CD4-positive, alpha-beta T cell treated with Interleukin-2 at 100 ng/mL for 4 hours (primary cell): Measurements from ENCODE around the gene USH2A.

Experiments used
- DNase-seq: peaks from one replicate; pipeline ENCODE4 v3.0.0-alpha.2; 2020; ENCODE audit warnings: low spot score

USH2A gene

DNA sequence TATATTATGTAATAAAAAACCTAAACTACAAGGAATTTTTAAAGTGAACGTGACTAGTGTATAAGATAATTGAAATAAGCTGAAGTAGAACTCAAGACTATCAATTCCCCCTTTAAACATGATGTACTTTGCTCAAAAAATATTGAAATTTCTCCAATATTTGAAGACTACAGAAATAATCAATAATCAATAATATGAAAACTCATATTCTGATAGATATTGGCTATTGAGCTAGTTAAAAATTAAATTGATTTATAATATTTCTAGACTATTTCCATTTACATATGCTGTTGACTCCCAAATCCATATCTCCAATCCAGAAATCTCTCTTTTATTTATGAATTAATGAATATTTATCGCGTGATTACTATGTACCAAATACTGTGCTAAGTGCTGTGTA lies 133.2 kb downstream of the USH2A start:
- DNase-seq: no peak

DNA sequence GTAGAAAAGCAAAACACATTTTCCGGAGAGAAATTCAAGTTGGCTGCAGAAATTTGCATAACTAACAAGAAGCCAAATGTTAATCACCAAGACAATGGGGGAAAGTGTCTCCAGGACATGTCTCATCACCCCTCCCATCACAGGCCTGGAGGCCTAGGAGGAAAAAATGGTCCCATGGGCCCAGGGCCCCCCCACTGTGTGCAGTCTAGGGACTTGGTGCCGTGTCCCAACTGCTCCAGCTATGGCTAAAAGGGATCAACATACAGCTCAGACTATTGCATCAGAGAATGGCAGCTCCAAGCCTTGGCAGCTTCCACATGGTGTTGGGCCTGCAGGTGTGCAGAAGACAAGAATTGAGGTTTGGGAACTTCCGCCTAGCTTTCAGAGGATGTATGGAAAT lies 138.2 kb downstream of the USH2A start:
- no peak for DNase-seq

DNA sequence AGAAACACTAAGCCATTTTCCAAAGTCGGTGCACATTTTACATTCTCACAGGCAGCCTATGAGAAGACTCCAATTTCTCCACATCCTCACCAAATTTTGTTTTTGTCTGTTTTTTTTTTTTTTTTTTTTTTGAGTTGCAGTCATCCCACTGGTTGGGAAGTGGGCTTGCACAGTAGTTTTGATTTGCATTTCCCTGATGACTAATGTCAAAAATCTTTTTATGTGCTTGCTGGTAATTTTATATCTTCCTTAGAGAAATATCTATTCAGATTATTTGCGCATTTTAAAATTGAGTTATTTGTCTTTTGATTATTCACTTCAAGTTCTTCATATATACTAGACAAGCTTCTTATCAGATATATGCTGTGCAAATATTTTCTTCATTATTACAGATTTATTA lies 141.5 kb downstream of the USH2A start:
- no peak for DNase-seq

DNA sequence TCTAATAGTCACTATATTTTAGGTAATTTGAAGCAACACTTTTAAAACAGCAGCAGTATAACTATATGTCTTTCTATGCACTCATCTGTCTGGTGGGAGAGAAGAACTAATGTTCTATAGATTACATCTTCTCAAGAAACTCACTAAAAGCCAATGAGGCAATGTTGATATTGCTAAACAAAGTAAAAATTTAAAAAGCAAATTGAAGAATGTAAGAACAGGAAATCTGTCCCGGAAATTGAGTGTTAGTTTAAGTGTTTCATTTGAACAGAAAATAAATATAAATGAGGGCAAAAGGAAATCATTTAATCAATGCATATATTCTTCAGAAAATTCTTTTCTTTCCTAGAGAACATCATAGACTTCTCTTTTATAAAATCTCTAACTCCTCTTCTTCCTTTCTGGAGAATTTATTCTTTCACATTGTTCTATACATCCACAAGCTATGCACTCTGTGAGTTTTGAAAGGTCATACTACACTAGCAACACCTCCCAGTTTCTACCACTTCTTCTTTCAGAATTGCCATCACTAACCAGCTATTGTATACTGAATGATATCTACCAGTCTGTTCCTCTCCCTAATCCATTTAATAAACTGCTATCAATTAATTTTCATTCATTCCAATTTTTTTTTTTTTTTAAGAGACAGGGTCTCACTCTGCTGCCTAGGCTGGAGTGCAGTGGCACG lies 153.0 kb downstream of the USH2A start:
- no peak for DNase-seq

DNA sequence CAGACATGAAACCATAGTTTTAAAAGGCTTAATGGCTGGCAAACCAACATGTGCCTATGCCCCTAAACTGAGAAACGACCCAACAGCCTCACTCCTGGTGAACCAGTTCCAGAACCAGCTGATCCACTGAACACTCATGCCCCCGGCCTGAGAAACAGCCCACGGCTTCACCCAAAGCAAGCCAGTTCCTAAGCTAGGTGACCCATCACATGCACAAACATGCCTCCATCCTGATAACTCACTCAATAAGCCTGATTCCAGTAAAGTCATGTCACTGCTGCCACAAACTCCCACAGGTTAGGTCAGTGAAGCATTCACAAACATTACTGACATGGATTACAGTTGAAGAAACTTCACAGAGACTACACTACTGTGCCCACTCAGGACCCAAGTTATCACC lies 161.6 kb downstream of the USH2A start:
- no peak for DNase-seq

DNA sequence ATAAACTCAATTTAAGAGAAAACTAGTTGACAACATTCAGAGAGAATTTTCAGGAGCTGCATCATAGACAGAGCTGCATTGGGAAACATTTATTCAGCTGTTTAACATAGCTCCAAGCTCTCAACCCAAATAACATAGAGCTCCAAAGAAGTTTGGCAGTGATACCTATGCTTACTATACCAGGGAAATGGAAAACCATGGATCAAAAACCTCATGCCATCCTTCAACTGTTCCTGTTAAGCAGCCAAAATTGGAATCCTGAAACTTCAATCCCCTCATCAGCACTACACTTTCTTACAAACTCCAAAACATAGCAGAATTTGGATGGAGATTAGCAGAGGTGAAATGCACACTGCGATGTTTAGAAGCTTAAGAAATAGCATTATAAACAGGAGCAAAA lies 164.4 kb downstream of the USH2A start:
- no peak for DNase-seq

DNA sequence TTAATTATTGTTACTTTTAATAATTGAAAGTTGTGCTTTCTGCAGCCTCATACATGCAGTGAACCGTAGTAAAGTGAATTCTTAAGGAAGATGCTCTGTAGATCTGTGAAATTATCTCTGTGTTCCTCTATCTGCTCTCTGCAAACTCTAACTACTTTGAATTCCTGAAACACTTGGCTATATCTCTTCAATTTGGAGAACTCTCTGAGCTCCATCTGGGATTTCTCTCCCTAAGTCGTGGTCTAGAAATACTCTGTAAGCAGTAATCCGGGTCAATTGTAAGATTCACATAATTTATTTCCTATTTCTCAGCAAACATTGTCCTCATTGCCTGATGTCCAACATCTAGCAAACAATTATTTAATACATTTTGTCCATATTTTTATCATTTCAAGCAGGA lies 164.9 kb downstream of the USH2A start:
- no peak for DNase-seq

DNA sequence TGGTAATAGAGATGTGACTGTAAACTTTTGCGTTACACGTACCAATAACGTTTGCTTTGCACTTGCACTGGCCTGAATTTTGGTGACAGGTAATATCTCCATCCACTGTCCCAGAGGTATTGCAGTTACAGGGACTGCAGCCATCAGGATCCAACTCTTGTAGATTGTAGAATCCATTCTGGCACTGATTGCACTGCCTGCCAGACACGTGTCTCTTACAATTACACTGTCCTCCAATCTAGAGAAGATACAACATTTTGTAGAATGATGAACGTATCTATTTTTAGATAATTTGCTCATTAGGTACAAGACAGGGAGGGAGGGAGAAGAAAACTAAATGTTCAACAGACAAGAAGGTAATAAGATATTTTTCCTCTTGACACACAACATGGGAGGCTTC lies 172.4 kb downstream of the USH2A start:
- DNase-seq: no peak

DNA sequence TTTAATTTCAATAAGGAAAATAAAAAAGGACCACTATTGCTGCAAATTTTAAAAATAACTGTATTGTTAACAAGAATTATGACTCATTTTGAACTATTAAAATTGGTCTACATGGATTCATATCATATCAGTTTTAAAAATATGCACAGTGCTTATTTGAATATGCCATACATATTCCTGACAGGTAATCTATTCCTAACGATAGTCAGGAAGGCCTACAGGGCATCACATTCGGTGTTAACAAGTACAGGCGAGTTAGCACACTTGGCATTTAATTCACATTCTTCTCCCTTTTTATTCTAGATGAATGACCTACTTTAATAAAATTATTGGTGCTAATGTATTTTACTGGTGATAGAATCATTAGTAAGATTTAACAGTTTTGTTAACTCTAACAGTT lies 174.6 kb downstream of the USH2A start:
- DNase-seq: no peak

DNA sequence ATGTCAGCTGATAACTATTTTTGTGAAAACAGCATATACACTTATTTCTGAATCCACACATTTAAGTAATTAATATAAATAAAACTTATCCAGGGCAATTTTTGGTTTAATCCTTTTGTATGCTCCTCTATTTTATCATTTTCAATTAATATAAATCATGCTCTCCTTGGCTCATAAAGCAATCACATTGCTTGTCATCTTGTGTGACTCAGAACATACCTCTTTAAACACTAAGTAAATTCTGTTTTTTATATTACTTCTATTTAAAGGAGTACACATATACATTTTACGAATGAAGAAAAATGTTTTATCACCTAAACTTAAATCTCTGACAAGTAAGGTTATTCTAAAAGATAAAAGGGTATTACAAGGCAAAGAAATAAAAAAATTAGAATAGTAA lies 175.3 kb downstream of the USH2A start:
- DNase-seq: no peak

DNA sequence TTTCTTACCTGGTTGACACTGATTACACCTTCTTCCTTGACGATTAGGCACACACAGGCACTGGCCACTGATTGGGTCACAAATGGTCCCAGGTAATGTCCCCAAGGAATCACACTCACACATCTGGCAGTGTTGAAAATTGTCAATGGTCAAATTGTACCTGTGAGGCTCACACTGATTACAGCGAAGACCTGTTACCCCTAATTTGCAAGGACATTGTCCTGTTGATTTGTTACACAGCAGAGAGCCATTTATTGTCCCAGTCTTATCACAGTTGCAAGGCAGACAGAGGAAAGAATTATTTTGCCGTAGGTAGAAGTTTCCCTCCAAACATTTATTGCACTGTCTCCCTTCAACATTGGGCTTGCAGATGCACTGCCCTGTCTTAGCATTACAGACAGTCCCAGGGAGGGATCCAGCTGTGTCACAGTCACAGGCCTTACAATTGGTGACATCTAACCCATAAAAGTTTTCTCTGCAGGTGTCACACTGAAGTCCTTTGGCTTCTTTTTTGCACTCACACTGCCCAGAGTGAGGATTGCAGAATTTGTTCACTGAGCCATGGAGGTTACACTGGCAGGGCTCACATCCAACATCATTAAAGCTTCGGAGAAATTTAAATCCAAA lies 176.6 kb downstream of the USH2A start:
- no peak for DNase-seq

DNA sequence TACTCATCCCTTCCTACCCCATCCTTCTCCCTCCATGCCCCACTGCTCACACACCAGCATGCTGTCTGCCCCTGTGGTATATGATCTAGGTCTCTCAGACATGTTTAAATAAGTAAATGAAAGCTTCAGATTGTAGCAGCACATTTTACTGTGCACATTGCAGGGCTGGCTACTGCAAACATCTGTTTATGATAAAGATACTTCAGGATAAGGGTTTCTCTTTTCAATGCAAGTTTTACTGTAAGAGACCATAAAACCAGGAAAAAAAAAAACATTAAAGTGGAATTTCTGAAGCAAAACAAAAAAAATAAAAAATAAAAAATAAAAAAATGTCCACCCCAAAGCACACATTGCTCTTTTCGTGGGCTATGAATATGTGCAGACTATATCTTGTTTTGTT lies 184.4 kb downstream of the USH2A start:
- DNase-seq: no peak

DNA sequence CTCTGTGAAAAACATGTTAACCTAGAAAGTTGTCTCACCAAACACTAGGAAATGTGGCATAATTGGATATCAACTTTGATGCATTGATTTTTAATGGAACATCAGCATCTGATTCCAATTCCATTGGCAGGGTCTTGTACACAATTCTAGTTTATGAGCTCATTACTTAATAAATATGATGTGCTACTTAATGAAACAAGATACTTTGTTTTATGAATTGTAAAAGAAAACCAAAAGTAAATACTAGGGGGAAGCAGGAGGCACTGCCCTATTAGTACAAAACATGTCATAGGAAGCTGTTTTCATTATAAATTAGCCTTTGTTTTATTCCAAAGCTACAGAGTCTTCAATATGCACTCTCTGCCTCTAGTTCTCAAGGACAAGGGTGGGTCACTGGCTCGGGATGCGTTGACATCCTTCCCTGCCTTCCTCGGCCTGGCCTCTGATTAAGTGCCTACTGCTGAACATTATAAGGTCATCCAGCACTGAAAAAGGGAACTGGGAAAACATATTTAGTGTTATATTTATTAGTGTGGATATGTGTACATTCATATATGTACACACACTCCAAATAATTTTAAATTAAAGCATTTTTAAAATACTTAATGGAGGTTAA lies 185.2 kb downstream of the USH2A start:
- no peak for DNase-seq

DNA sequence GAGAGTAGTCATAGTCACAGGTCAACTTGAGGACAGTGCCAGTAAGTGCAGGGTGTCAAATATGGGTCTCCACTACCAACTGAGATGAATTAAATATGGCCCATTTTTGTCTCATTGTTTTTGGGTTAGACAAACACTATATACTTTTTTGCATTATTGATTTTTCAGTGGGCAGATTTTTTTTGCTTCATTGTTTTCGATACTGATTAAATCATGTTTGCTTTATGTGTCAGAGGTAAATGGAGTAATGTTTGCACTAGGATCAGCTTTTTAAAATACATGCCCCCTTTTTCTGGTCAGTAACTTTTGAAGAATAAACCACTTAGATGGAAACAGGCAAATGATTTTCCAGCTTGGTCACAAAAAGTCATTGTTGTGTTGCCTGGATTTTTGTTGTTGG lies 199.0 kb downstream of the USH2A start:
- no peak for DNase-seq

DNA sequence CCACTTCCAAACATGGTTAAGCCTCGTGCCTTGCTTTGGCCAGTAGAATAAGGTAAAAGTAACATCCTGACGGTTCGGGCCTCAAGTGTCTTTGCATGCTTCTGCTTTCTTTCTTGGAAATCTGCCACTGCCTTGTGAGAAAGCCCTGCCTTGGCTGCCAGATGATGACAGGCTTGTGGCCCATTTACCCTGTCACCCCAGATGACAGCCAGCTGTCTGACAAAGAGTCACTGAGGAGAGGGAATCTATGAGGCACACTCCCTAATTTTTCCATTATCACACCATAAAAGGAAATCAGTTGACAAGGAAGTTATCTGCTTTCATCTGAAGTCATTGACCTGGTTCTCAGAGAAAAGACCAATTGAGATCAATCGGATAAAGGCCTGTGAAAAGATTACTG lies 199.8 kb downstream of the USH2A start:
- no peak for DNase-seq

DNA sequence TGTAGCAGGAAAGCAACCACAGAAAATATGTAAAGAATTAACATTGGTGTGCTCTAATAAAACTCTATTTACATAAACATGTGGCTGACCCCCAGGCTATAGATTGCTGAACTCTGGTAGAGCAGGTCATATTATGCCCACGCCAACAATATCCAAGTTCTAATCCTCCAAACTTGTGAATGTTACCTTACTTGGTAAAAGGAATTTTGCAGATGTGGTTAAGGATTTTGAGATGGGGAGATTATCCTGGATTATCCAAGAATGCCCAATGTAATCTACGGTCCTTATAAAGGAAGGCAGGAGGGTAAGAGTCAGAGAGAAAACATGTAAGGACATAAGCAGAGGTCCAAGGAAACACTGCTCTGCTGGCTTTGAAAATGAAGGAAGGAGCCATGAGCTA lies 201.0 kb downstream of the USH2A start:
- DNase-seq: no peak

DNA sequence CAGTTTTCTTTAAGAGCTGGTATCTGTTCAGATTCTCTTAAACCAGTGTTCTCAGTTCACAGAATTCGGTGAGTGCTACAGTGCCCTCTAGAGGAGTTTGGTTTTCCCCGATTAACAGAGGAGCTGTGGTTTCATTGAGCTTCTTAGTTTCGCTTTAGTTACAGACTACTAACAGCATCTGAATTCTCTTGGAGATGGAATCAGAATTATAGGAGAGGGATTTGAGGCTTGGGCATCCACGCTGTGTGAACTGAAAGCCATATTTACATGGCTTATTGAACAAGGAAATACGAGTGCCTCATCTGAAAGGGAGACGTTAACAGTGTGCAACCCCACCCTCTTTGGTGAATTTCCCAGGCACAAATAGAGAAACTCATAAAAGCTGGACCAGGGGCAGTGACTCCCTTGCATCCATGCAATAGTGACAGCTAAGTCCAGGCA lies 202.0 kb downstream of the USH2A start:
- no peak for DNase-seq

DNA sequence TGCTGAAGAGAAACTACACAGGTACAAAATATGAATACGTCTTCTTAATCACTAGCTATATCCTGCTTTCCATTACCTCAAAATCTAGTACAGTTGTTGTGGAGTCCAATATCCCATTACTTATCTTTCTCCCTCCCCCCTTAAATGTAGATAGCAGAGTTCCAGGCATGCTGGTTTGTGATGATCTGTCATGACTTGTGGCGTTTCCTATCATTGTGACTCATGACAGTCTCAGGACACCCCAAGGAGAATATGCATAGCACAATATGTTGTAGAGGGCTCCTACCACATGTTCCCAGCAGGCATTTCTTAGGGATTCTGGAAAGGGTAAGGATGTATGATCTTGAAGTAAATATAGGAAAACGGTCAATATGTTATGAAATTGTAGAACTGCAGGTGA lies 206.9 kb downstream of the USH2A start:
- DNase-seq: no peak

DNA sequence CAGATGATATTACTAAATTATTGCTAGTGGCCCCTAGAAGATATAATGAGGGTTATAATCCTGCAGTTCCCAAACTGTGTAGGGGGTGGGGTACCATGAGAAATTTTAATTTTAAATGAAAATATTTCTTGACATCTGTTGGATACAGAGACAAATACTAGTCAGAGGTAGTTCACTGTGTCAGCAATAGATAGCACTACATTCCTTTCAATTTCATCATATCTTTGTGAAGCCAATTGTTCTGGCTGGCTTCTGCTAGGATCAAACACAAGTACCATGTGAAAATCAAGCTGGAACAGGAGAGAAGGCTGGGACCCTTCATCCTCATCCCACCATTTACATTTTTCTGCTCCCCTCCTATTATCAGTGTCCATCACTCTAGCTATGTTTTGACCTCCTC lies 208.1 kb downstream of the USH2A start:
- DNase-seq: no peak

DNA sequence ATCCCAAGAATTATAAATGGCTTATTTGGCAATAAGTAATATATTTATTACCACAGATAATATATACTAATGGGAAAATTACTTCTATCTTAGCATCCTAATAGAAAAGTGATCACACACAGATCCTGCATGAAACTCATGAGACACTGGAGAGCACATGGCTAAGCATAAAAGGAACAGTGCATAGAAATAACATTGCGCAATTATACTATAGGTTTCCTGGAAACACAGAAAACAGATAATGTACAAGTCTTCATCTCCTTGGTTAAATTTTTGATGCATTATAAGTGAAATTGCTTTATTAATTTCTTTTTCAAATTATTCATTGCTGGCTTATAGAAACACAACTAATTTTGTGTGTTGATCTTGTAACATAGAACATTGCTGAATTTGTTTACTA lies 210.4 kb downstream of the USH2A start:
- no peak for DNase-seq

DNA sequence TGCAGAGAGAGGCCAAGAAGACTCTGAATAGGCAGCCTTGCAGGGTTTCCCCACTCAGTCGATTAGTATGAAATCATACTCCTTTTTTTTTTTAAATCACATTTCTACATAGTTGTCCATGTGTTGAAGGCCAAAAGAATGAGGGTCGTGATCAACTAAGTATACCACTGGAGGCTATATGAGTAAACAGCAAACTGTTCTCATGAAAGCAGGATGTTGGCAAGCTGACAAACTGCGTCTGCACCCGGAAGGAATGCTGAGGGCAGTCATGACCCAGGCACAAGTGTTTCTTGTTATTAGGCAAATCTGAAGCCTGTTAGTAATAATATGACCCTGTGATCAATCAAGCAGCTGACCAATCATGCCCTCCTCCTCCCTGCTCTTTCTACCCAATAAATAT lies 213.2 kb downstream of the USH2A start:
- DNase-seq: no peak

DNA sequence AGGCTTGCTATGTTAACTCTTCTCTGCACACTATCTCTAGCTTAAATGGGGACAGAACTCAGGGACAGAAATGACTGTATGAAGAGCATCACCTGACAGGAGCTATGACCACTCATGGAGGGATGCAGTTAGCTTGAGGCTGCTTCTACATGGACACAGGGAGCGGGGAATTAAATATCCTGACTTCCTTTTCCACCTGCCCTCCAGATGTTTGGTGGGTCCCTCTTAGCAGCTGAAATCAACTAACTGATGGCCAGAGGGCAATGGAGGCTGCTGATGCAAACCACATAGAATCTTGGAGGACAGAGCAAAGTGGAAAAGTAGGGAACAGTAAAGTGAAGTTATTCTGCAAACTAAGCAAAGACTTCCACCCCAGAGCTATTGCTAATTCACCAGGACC lies 214.1 kb downstream of the USH2A start:
- DNase-seq: no peak

DNA sequence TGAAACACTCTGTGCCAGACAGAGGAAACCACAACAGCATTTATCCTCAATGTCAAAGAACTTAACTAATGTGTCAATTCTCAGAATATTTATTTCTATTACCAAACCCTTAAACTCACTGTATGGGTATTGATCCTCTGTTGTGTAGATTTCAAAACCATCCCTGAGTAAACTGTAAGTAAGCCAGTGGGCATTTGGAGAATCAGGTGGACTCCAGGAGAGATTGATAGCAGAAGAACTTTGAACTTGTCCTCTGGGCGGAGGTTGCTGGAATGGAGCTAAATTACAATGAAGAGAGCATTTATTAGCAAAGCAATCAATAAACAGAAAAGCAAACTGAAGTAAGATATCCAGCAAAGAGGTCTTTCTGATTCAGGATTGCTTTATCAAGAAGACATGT lies 216.1 kb downstream of the USH2A start:
- DNase-seq: no peak

DNA sequence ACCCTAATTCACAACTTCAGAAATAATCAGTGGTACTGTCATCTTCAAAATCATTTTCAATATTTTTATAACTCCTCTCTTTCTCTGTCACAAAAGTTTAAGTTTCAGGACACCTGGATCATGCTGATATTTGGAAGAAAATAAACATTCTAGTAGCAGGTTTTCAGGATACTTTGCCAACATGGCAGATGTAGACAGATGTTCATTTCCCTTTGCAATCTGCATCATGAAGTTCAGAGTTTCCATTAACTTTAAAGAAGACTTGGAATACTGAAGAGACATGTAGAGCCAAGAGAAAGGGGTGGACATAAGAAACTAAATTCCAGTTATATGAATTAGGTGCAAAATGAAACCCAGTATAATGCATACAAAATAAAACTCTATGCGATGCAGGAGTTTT lies 218.1 kb downstream of the USH2A start:
- no peak for DNase-seq
